H1 (cell line): ENCODE results near the gene RAB41. TPM values are rescaled to one million over a fixed set of nuclear protein-coding genes. Genes with fewer than 3 reads are reported as not detected.

ENCODE experiments used
- CTCF ChIA-PET: fragments of 300-600 bp; sonication (Branson Sonifier 250); formaldehyde crosslinking; loops from one replicate; lab custom pipeline; 2021; ENCODE audit not compliant: partially characterized antibody; lab: Charles Lee
- POLR2A ChIA-PET: fragments of 300-600 bp; sonication (Branson Sonifier 250); formaldehyde crosslinking; loops from one replicate; lab custom pipeline; 2021; ENCODE audit warnings: inconsistent platforms; ENCODE audit not compliant: partially characterized antibody; lab: Charles Lee
- DNase-seq, 2 experiments: peaks; one replicate each; pipeline versions ENCODE4 v3.0.0 to v3.0.0-alpha.2; 2010 to 2022; ENCODE audit warnings: low spot score in 2 of 2, low read depth in 1 of 2, mixed read lengths in 1 of 2
- FAIRE-seq: peaks from 2 replicates; lab custom pipeline; 2011; peaks lifted over from hg19 to GRCh38; lab: Jason Lieb, UNC
- H2AFZ ChIP-seq: 2 replicates; pipeline ENCODE4 v1.8.1; 2012; ENCODE audit warnings: low read length, inconsistent platforms
- H2AK5ac ChIP-seq: 2 replicates; pipeline ENCODE4 v1.6.1; 2013; ENCODE audit warnings: low read depth, low read length
- H2BK120ac ChIP-seq: replicated peaks from 2 replicates; pipeline ENCODE3; 2013; ENCODE audit warnings: low read depth, low read length, inconsistent platforms
- H2BK12ac ChIP-seq: 2 replicates; pipeline ENCODE4 v1.6.1; 2013; ENCODE audit warnings: low read depth, low read length
- H2BK15ac ChIP-seq: 2 replicates; pipeline ENCODE4 v1.6.1; 2013; ENCODE audit warnings: low read length
- H2BK20ac ChIP-seq: 2 replicates; pipeline ENCODE4 v1.6.1; 2013; ENCODE audit warnings: low read length
- H2BK5ac ChIP-seq: 2 replicates; pipeline ENCODE4 v1.6.1; 2013; ENCODE audit warnings: low read depth, low read length
- H3K14ac ChIP-seq: 2 replicates; pipeline ENCODE4 v1.6.1; 2013; ENCODE audit warnings: inconsistent platforms; ENCODE audit not compliant: insufficient read length
- H3K18ac ChIP-seq: 2 replicates; pipeline ENCODE4 v1.6.1; 2013; ENCODE audit warnings: low read length; ENCODE audit errors: extremely low read depth
- H3K23ac ChIP-seq: 2 replicates; pipeline ENCODE4 v1.6.1; 2013; ENCODE audit warnings: inconsistent platforms; ENCODE audit not compliant: insufficient read length
- H3K23me2 ChIP-seq: 2 replicates; pipeline ENCODE4 v1.6.1; 2013; ENCODE audit warnings: low read depth, low read length
- H3K27ac ChIP-seq: 2 replicates; pipeline ENCODE4 v1.6.1; 2011; ENCODE audit warnings: low read depth, low read length, inconsistent platforms
- H3K27me3 ChIP-seq, 4 experiments: replicated peaks in 1 of 4; 1 replicate in 1 of 4; 2 replicates in 3 of 4; pipeline versions ENCODE4 v1.6.1 to v1.8.1; 2011 to 2013; ENCODE audit warnings: low read length in 3 of 4, mild to moderate bottlenecking in 3 of 4, inconsistent platforms in 2 of 4, mixed read lengths in 2 of 4, moderate library complexity in 1 of 4; ENCODE audit not compliant: control insufficient read depth in 3 of 4, insufficient read depth in 3 of 4; ENCODE audit errors: extremely low read depth in 1 of 4
- H3K36me3 ChIP-seq, 4 experiments: 2 replicates each; pipeline versions ENCODE4 v1.6.1 to v1.8.1; 2011 to 2013; ENCODE audit warnings: mild to moderate bottlenecking in 4 of 4, low read length in 3 of 4, moderate library complexity in 2 of 4, control low read depth in 1 of 4, inconsistent platforms in 1 of 4; ENCODE audit not compliant: insufficient read depth in 4 of 4, control insufficient read depth in 2 of 4
- H3K4ac ChIP-seq: replicated peaks from 2 replicates; pipeline ENCODE3; 2013; ENCODE audit warnings: low read length, low read depth, mixed read lengths, inconsistent platforms; ENCODE audit not compliant: insufficient read length
- H3K4me1 ChIP-seq, 4 experiments: replicated peaks in 1 of 4; 1 replicate in 1 of 4; 2 replicates in 3 of 4; pipeline versions ENCODE4 v1.6.1 to v1.8.1; 2011 to 2013; ENCODE audit warnings: low read length in 3 of 4, inconsistent platforms in 2 of 4, mixed read lengths in 1 of 4; ENCODE audit not compliant: insufficient read depth in 4 of 4, control insufficient read depth in 3 of 4
- H3K4me2 ChIP-seq, 2 experiments: 2 replicates each; pipeline versions ENCODE4 v1.6.1 to v1.8.1; 2011 to 2013; ENCODE audit warnings: low read depth in 2 of 2, low read length in 2 of 2, control low read depth in 1 of 2, inconsistent platforms in 1 of 2, mild to moderate bottlenecking in 1 of 2; ENCODE audit not compliant: insufficient read depth in 1 of 2
- H3K4me3 ChIP-seq, 4 experiments: fragments of 200-600, 300-600 bp in 1 of 4; sonication (generic), shearing (Covaris generic), sonication (Bioruptor Twin) in 1 of 4; 2 replicates each; pipeline versions ENCODE4 v1.5.1 to v1.8.1; 2011 to 2016; ENCODE audit warnings: low read length in 4 of 4, low read depth in 3 of 4, control low read depth in 2 of 4, inconsistent platforms in 2 of 4, mild to moderate bottlenecking in 2 of 4, mixed read lengths in 1 of 4, moderate library complexity in 1 of 4; ENCODE audit not compliant: insufficient read depth in 2 of 4; ENCODE audit errors: extremely low read depth in 1 of 4
- H3K56ac ChIP-seq: replicated peaks from 2 replicates; pipeline ENCODE3; 2013; ENCODE audit warnings: low read depth, mild to moderate bottlenecking, mixed read lengths, low read length, inconsistent platforms; ENCODE audit not compliant: insufficient read length
- H3K79me1 ChIP-seq: 2 replicates; pipeline ENCODE4 v1.6.1; 2013; ENCODE audit warnings: low read depth, low read length, control low read depth
- H3K79me2 ChIP-seq, 2 experiments: 2 replicates each; pipeline versions ENCODE4 v1.6.1 to v1.8.1; 2012 to 2013; ENCODE audit warnings: low read length in 2 of 2, mild to moderate bottlenecking in 2 of 2, inconsistent platforms in 1 of 2; ENCODE audit not compliant: insufficient read depth in 2 of 2, control insufficient read depth in 1 of 2
- H3K9ac ChIP-seq, 4 experiments: replicated peaks in 1 of 4; 1 replicate in 1 of 4; 2 replicates in 3 of 4; pipeline versions ENCODE4 v1.6.1 to v1.8.1; 2011 to 2013; ENCODE audit warnings: low read depth in 3 of 4, low read length in 3 of 4, control low read depth in 2 of 4, mild to moderate bottlenecking in 2 of 4, moderate library complexity in 2 of 4, inconsistent platforms in 1 of 4; ENCODE audit errors: extremely low read depth in 1 of 4
- H3K9me3 ChIP-seq, 2 experiments: 2 replicates each; pipeline versions ENCODE4 v1.6.1 to v1.8.1; 2012 to 2013; ENCODE audit warnings: mild to moderate bottlenecking in 2 of 2, moderate library complexity in 2 of 2, control low read depth in 1 of 2, inconsistent platforms in 1 of 2, low read depth in 1 of 2, low read length in 1 of 2, mixed read lengths in 1 of 2; ENCODE audit not compliant: insufficient read depth in 2 of 2
- H4K20me1 ChIP-seq, 2 experiments: replicated peaks in 1 of 2; 2 replicates each; pipeline versions ENCODE3 to v1.8.1; 2011 to 2013; ENCODE audit warnings: inconsistent platforms in 2 of 2, low read length in 2 of 2, mild to moderate bottlenecking in 1 of 2; ENCODE audit not compliant: insufficient read depth in 2 of 2, control insufficient read depth in 1 of 2
- H4K5ac ChIP-seq: 2 replicates; pipeline ENCODE4 v1.6.1; 2013; ENCODE audit warnings: low read length, low read depth, mixed read lengths, inconsistent platforms; ENCODE audit not compliant: insufficient read length
- H4K8ac ChIP-seq: 2 replicates; pipeline ENCODE4 v1.8.0; 2013; ENCODE audit warnings: mild to moderate bottlenecking, moderate library complexity, low read length, inconsistent platforms; ENCODE audit not compliant: insufficient read depth; ENCODE audit errors: extremely low read depth
- H4K91ac ChIP-seq: replicated peaks from 2 replicates; pipeline ENCODE3; 2013; ENCODE audit warnings: low read length, mixed read lengths, inconsistent platforms; ENCODE audit not compliant: insufficient read length
- CBX8 ChIP-seq: fragments of 300-800, 300-1000 bp; sonication (generic); IDR thresholded peaks from 2 replicates; pipeline ENCODE4 v1.7.1; 2016; ENCODE audit warnings: low read depth, low read length, borderline replicate concordance
- EP300 ChIP-seq, 2 experiments: IDR thresholded peaks; 1 replicate in 1 of 2; 2 replicates in 1 of 2; pipeline ENCODE4 v1.6.1; 2011 to 2012; ENCODE audit warnings: low read depth in 2 of 2, low read length in 2 of 2, mild to moderate bottlenecking in 2 of 2, borderline replicate concordance in 1 of 2, inconsistent platforms in 1 of 2, moderate library complexity in 1 of 2
- JUND ChIP-seq: IDR thresholded peaks from 2 replicates; pipeline ENCODE4 v1.6.1; 2011; ENCODE audit warnings: mild to moderate bottlenecking, improper control_type of control experiment, low read length
- KDM4A ChIP-seq: IDR thresholded peaks from one replicate; pipeline ENCODE4 v1.7.1; 2012; ENCODE audit warnings: low read depth, mild to moderate bottlenecking, moderate library complexity, low read length, inconsistent platforms; ENCODE audit not compliant: severe bottlenecking
- KDM5A ChIP-seq: fragments of 200-600 bp; IDR thresholded peaks from 2 replicates; pipeline ENCODE4 v1.7.1; 2012; ENCODE audit warnings: mild to moderate bottlenecking, low read length, inconsistent platforms, mixed read lengths
- NANOG ChIP-seq: IDR thresholded peaks from 2 replicates; pipeline ENCODE4 v1.6.1; 2011; ENCODE audit warnings: low read length, low read depth, mild to moderate bottlenecking, inconsistent platforms; ENCODE audit not compliant: insufficient read depth, poor library complexity, severe bottlenecking
- PHF8 ChIP-seq: fragments of 200-600 bp; sonication (generic); conservative IDR thresholded peaks from 2 replicates; pipeline ENCODE4 v1.7.1; 2012; ENCODE audit warnings: low read depth, mild to moderate bottlenecking, inconsistent platforms, low read length, moderate library complexity
- POLR2AphosphoS5 ChIP-seq: IDR thresholded peaks from 2 replicates; pipeline ENCODE4 v1.6.1; 2011; ENCODE audit warnings: low read depth, low read length
- RBBP5 ChIP-seq: IDR thresholded peaks from 2 replicates; pipeline ENCODE4 v1.7.1; 2012; ENCODE audit warnings: low read depth, mild to moderate bottlenecking, inconsistent platforms, low read length, moderate library complexity, borderline replicate concordance
- SP2 ChIP-seq: IDR thresholded peaks from 2 replicates; pipeline ENCODE4 v1.6.1; 2012; ENCODE audit warnings: mild to moderate bottlenecking, low read length, inconsistent platforms
- SUZ12 ChIP-seq: fragments of 200-600 bp; sonication (generic); IDR thresholded peaks from 2 replicates; pipeline ENCODE4 v1.6.1; 2012; ENCODE audit warnings: mild to moderate bottlenecking, inconsistent platforms, low read length, moderate library complexity, mixed read lengths
- TAF7 ChIP-seq: optimal IDR thresholded peaks from 2 replicates; pipeline ENCODE3; 2011; ENCODE audit warnings: low read depth, mild to moderate bottlenecking, inconsistent platforms, low read length, moderate library complexity, borderline replicate concordance
- WGBS, 2 experiments: shearing (Covaris generic) in 1 of 2; methylation state at CpG; one replicate each; pipeline versions ENCODE4 v1.1.6 to v1.1.7; 2013 to 2015; ENCODE audit warnings: low lambda C conversion rate in 2 of 2, mixed read lengths in 2 of 2, inconsistent platforms in 1 of 2, low coverage in 1 of 2, missing lambda C conversion rate in 1 of 2; ENCODE audit not compliant: insufficient replicate concordance in 2 of 2, insufficient coverage in 1 of 2, insufficient read length in 1 of 2; ENCODE audit errors: extremely low coverage in 1 of 2, missing lambda C conversion rate in 1 of 2; 5-methylcytosine and 5-hydroxymethylcytosine counted together
- polyA plus RNA-seq, 7 experiments: library from polyadenylated mRNA; depleted of rRNA in 3 of 7; stranded (reverse) in 5 of 7; unstranded in 2 of 7; fragments of >200 nt in 5 of 7; fragments of 200-250 nt in 2 of 7; gene quantifications; 1 replicate in 5 of 7; 2 replicates in 1 of 7; 4 replicates in 1 of 7; pipeline versions ENCODE4 v1.2.1 to v1.2.3, GENCODE V29; 2011 to 2013; ENCODE audit warnings: missing spikeins in 2 of 7, mixed read lengths in 2 of 7
- total RNA-seq: library from RNA; stranded (reverse); fragmentation: NEBNext Ultra II Directional; extraction: Animal tissue kit (Norgen Biotek cat#: 25700); gene quantifications from 2 replicates; pipeline ENCODE4 v1.2.1, GENCODE V29; 2021

Gene RAB41
- total and polyA plus RNA-seq, 2 of the 8 experiments (the other 6 are each of a cell fraction or from before 2014, with no cell fraction given), result not detected

DNA sequence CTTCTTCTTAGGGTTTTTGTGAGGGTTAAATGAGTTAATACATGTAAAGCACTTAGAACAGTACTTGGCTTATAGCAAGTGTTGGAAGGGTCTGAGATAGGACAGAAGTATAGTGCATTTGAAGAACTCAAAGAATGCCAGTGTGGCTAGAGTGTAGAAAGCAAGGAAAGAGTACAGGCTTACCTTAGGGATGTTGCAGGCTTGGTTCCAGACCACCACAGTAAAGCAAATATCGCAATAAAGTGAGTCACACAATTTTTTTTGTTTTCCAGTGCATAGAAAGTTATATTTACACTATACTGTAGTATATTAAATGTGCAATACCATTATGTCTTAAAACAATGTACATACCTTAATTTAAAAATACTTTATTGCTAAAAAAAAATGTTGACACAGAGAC is 49.2 kb downstream of the RAB41 start:
- Histone ChIP-seq H2BK12ac (no peak overlapping the region), H3K27me3 (no peaks in the 10 kb centered on the region), H3K27ac (no peak overlapping the region), H4K91ac (no peak overlapping the region), H3K23me2 (no peaks in the 10 kb centered on the region), H3K4me3 (no peak overlapping the region), H3K18ac (no peak overlapping the region), H4K8ac (no peak overlapping the region), H3K14ac (no peak overlapping the region), H2AFZ (no peak overlapping the region), H2BK15ac (no peak overlapping the region), H3K56ac (no peak overlapping the region), H3K4me1 (no peaks in the 10 kb centered on the region), H2BK120ac (no peak overlapping the region), H3K79me1 (no peaks in the 10 kb centered on the region), H3K4ac (no peak overlapping the region), H4K20me1 (no peaks in the 10 kb centered on the region), H3K9ac (no peak overlapping the region), H3K36me3 (peaks cover 0 to 7% (median 0%) of the 10 kb centered on the region in 4 experiments; a peak in 4 of 8 replicates), H3K9me3 (no peaks in the 10 kb centered on the region), H3K23ac (no peak overlapping the region), H2BK5ac (no peak overlapping the region), H2AK5ac (no peak overlapping the region), H3K79me2 (no peaks in the 10 kb centered on the region), H3K4me2 (no peak overlapping the region), H4K5ac (no peak overlapping the region), H2BK20ac (no peak overlapping the region)
- WGBS, 2 experiments, result 100% methylated on average over 1 of the region's 1 CpG; no CpG with 5 or more reads in 1 of the 2 experiments
- FAIRE-seq (no peak), DNase-seq (no peak)
- ChIA-PET CTCF (no interaction called here), POLR2A (no interaction called here)
- TF ChIP-seq POLR2AphosphoS5, result no peak
- TF ChIP-seq RBBP5, result no peak
- no peak for TF ChIP-seq KDM5A
- no peak for TF ChIP-seq TAF7
- no peak for TF ChIP-seq CBX8
- TF ChIP-seq PHF8, result no peak
- no peak for TF ChIP-seq SP2
- no peak for TF ChIP-seq EP300 (IDR thresholded peaks at IDR 0.05; ENCODE audit: borderline replicate concordance in 1 of 2, low read depth in 2 of 2, low read length in 2 of 2)
- TF ChIP-seq SUZ12, result no peak
- TF ChIP-seq NANOG, result no peak
- no peak for TF ChIP-seq KDM4A
- TF ChIP-seq JUND, result no peak
